ENCODE results near the gene C6orf47. TPM values are rescaled to one million over a fixed set of nuclear protein-coding genes. Genes with fewer than 3 reads are reported as not detected.

The C6orf47 gene
- total and polyA plus RNA-seq, 2 of the 8 experiments (the other 6 are each of a cell fraction or from before 2014, with no cell fraction given) = 4.7 to 14.6 TPM

GRCh38 chr6:31662124-31662723 lies 1.6 kb upstream of the C6orf47 start:
- WGBS, 2 experiments (ENCODE audit: extremely low coverage in 1 of 2, insufficient coverage in 1 of 2, insufficient read length in 1 of 2, insufficient replicate concordance in 2 of 2, low coverage in 1 of 2, low lambda C conversion rate in 2 of 2, missing lambda C conversion rate in 1 of 2) = 95% methylated on average over 11 of the region's 12 CpGs; no CpG with 5 or more reads in 1 of the 2 experiments
- no peak overlapping the region for H3K4me3 ChIP-seq (ENCODE audit: extremely low read depth in 1 of 4, insufficient read depth in 2 of 4, low read depth in 3 of 4, low read length in 4 of 4)
- TF ChIP-seq KDM5A (IDR thresholded peaks at IDR 0.05; ENCODE audit: low read length) (no peak), CBX8 (IDR thresholded peaks at IDR 0.05; ENCODE audit: borderline replicate concordance, low read depth, low read length) (no peak), TCF12 (IDR thresholded peaks at IDR 0.05; ENCODE audit: low read depth, low read length) (no peak), EP300 (IDR thresholded peaks at IDR 0.05; ENCODE audit: borderline replicate concordance in 1 of 2, low read depth in 2 of 2, low read length in 2 of 2) (no peak), SIRT6 (IDR thresholded peaks at IDR 0.05; ENCODE audit: low read length) (no peak), BRCA1 (IDR thresholded peaks at IDR 0.05; ENCODE audit: low read depth, low read length) (no peak), RNF2 (IDR thresholded peaks at IDR 0.05; ENCODE audit: borderline replicate concordance, low read depth, low read length, missing control alignments, poor library complexity, severe bottlenecking) (no peak), HDAC2 (IDR thresholded peaks at IDR 0.05; ENCODE audit: borderline replicate concordance in 1 of 2, low read depth in 2 of 2, low read length in 2 of 2) (no peak), ASH2L (IDR thresholded peaks at IDR 0.05; ENCODE audit: low read length) (no peak), SP4 (IDR thresholded peaks at IDR 0.05; ENCODE audit: low read length) (no peak), POU5F1 (IDR thresholded peaks at IDR 0.05; ENCODE audit: low read depth, low read length) (no peak), NRF1 (IDR thresholded peaks at IDR 0.05; ENCODE audit: low read depth, low read length) (no peak), POLR2AphosphoS5 (IDR thresholded peaks at IDR 0.05; ENCODE audit: low read depth, low read length) (no peak)

More at GRCh38 chr6:31662124-31662723, 1.6 kb upstream of the C6orf47 start:
- Histone ChIP-seq H3K9me3 (ENCODE audit: insufficient read depth in 2 of 2, low read depth in 1 of 2, low read length in 1 of 2) (no peaks in the 10 kb centered on the region), H2BK5ac (ENCODE audit: low read depth, low read length) (no peak overlapping the region), H4K8ac (ENCODE audit: extremely low read depth, insufficient read depth, low read length) (no peak overlapping the region), H2BK20ac (ENCODE audit: low read length) (no peak overlapping the region), H3K14ac (ENCODE audit: insufficient read length) (no peak overlapping the region), H2AFZ (ENCODE audit: low read length) (no peak overlapping the region), H4K20me1 (replicated peaks in 1 of 2; ENCODE audit: control insufficient read depth in 1 of 2, insufficient read depth in 2 of 2, low read length in 2 of 2) (peaks cover 3 to 5% of the 10 kb centered on the region in 2 experiments), H3K9ac (replicated peaks in 1 of 4; ENCODE audit: extremely low read depth in 1 of 4, low read depth in 3 of 4, low read length in 3 of 4) (no peak overlapping the region), H4K91ac (replicated peaks; ENCODE audit: insufficient read length, low read length) (no peak overlapping the region), H3K27me3 (replicated peaks in 1 of 4; ENCODE audit: control insufficient read depth in 3 of 4, extremely low read depth in 1 of 4, insufficient read depth in 3 of 4, low read length in 3 of 4) (no peaks in the 10 kb centered on the region), H2BK120ac (replicated peaks; ENCODE audit: low read depth, low read length) (no peak overlapping the region), H3K27ac (ENCODE audit: low read depth, low read length) (no peak overlapping the region), H4K5ac (ENCODE audit: insufficient read length, low read depth, low read length) (no peak overlapping the region), H3K79me2 (ENCODE audit: control insufficient read depth in 1 of 2, insufficient read depth in 2 of 2, low read length in 2 of 2) (peaks cover 0 to 51% of the 10 kb centered on the region in 2 experiments; a peak in 3 of 4 replicates), H3K23ac (ENCODE audit: insufficient read length) (no peak overlapping the region), H2BK15ac (ENCODE audit: low read length) (no peak overlapping the region), H2BK12ac (ENCODE audit: low read depth, low read length) (no peak overlapping the region), H3K56ac (replicated peaks; ENCODE audit: insufficient read length, low read depth, low read length) (no peak overlapping the region), H3K23me2 (ENCODE audit: low read depth, low read length) (peaks cover 12% of the 10 kb centered on the region), H3K18ac (ENCODE audit: extremely low read depth, low read length) (no peak overlapping the region), H3K36me3 (ENCODE audit: control insufficient read depth in 2 of 4, insufficient read depth in 4 of 4, low read length in 3 of 4) (peaks cover 6 to 20% (median 10%) of the 10 kb centered on the region in 4 experiments; a peak in 6 of 8 replicates), H3K4me2 (ENCODE audit: insufficient read depth in 1 of 2, low read depth in 2 of 2, low read length in 2 of 2) (no peak overlapping the region), H3K4ac (replicated peaks; ENCODE audit: insufficient read length, low read depth, low read length) (no peak overlapping the region), H3K79me1 (ENCODE audit: low read depth, low read length) (peaks cover 14% of the 10 kb centered on the region), H3K4me1 (replicated peaks in 1 of 4; ENCODE audit: control insufficient read depth in 3 of 4, insufficient read depth in 4 of 4, low read length in 3 of 4) (peaks cover 0 to 19% (median 5%) of the 10 kb centered on the region in 4 experiments; a peak in 5 of 7 replicates), H2AK5ac (ENCODE audit: low read depth, low read length) (no peak overlapping the region)
- ChIA-PET CTCF (ENCODE audit: partially characterized antibody) (interaction anchor here (0.7 to 3.7 kb wide), 9 partner anchors 9 to 116 kb away, joined by 3 to 38 read pairs (median 4); partner anchors contain the start of genes APOM, ATP6V1G2 and BAG6), POLR2A (ENCODE audit: partially characterized antibody) (interaction anchor here (0.6 to 25.5 kb wide), 13 partner anchors 8 to 196 kb away, joined by 3 to 883 read pairs (median 6); partner anchors contain the start of genes AIF1, APOM, ATP6V1G2 and BAG6)
- DNase-seq (ENCODE audit: low read depth in 1 of 2, low spot score in 2 of 2) = no peak
- FAIRE-seq = no peak
